Common myeloid progenitor, CD34-positive (primary cell): ENCODE measurements around the gene FRMD8.

Experiments
- CTCF ChIA-PET: fragments of 350-600 bp; sonication (Branson Sonifier 250); formaldehyde crosslinking; loops from one replicate; lab custom pipeline; 2021; ENCODE audit warnings: antibody characterized with exemption; lab: Charles Lee
- POLR2A ChIA-PET: fragments of 350-600 bp; sonication (Branson Sonifier 250); formaldehyde crosslinking; loops from one replicate; lab custom pipeline; 2021; ENCODE audit warnings: antibody characterized with exemption; lab: Charles Lee
- DNase-seq, 3 donors: peaks; one replicate each; pipeline versions ENCODE4 v3.0.0 to v3.0.0-alpha.2; 2013
- H3K27ac ChIP-seq, 2 experiments: 1 replicate in 1 of 2; 2 replicates in 1 of 2; pipeline ENCODE4 v1.7.0; 2013; ENCODE audit warnings: inconsistent platforms in 2 of 2, low read length in 2 of 2, mild to moderate bottlenecking in 2 of 2, low read depth in 1 of 2, moderate library complexity in 1 of 2; ENCODE audit not compliant: severe bottlenecking in 2 of 2, insufficient read depth in 1 of 2, poor library complexity in 1 of 2
- H3K27me3 ChIP-seq, 5 experiments: replicated peaks in 2 of 5; 1 replicate in 3 of 5; 2 replicates in 2 of 5; pipeline versions ENCODE4 v1.6.1 to v1.7.0; 2013; ENCODE audit warnings: low read length in 4 of 5, mild to moderate bottlenecking in 2 of 5, moderate library complexity in 2 of 5, inconsistent platforms in 1 of 5; ENCODE audit not compliant: insufficient read depth in 5 of 5, control insufficient read depth in 4 of 5
- H3K36me3 ChIP-seq, 4 experiments: 1 replicate in 2 of 4; 2 replicates in 2 of 4; pipeline versions ENCODE4 v1.6.1 to v1.7.0; 2013; ENCODE audit warnings: low read length in 3 of 4, control low read depth in 1 of 4, mild to moderate bottlenecking in 1 of 4; ENCODE audit not compliant: control insufficient read depth in 4 of 4, insufficient read depth in 4 of 4
- H3K4me1 ChIP-seq, 4 experiments: 1 replicate in 3 of 4; 2 replicates in 1 of 4; pipeline versions ENCODE4 v1.6.1 to v1.7.1; 2013; ENCODE audit warnings: low read length in 3 of 4, mild to moderate bottlenecking in 3 of 4, control low read depth in 1 of 4, inconsistent platforms in 1 of 4, moderate library complexity in 1 of 4; ENCODE audit not compliant: control insufficient read depth in 4 of 4, insufficient read depth in 4 of 4; ENCODE audit errors: control extremely low read depth in 1 of 4
- H3K4me3 ChIP-seq, 7 experiments: 1 replicate in 4 of 7; 2 replicates in 3 of 7; pipeline versions ENCODE4 v1.5.1 to v1.7.0; 2013; ENCODE audit warnings: mild to moderate bottlenecking in 7 of 7, low read length in 6 of 7, moderate library complexity in 6 of 7, inconsistent platforms in 2 of 7, low read depth in 2 of 7, control low read depth in 1 of 7; ENCODE audit not compliant: insufficient read depth in 4 of 7, control insufficient read depth in 1 of 7; ENCODE audit errors: extremely low read depth in 1 of 7
- H3K9me3 ChIP-seq, 5 experiments: 1 replicate in 4 of 5; 2 replicates in 1 of 5; pipeline versions ENCODE4 v1.6.1 to v1.7.1; 2013; ENCODE audit warnings: low read length in 4 of 5, mild to moderate bottlenecking in 2 of 5, inconsistent platforms in 1 of 5, low read depth in 1 of 5, moderate library complexity in 1 of 5; ENCODE audit not compliant: control insufficient read depth in 4 of 5, insufficient read depth in 2 of 5; ENCODE audit errors: control extremely low read depth in 1 of 5
- WGBS: methylation state at CpG from one replicate; pipeline ENCODE4 v1.1.5; 2013; ENCODE audit not compliant: insufficient coverage; 5-methylcytosine and 5-hydroxymethylcytosine counted together

Gene FRMD8

GRCh38 chr11:65433657-65434056, 47.2 kb downstream of the FRMD8 start:
- WGBS, result no CpG with 5 or more reads among the region's 2 CpGs
- Histone ChIP-seq H3K4me3 (no peak overlapping the region), H3K9me3 (no peaks in the 10 kb centered on the region), H3K36me3 (peaks cover 9 to 50% (median 24%) of the 10 kb centered on the region in 4 experiments), H3K27ac (no peak overlapping the region), H3K27me3 (no peaks in the 10 kb centered on the region), H3K4me1 (peaks cover 21 to 41% (median 33%) of the 10 kb centered on the region in 4 experiments)
- CTCF ChIA-PET, result interaction anchor here (0.9 to 1.7 kb wide), 8 partner anchors 16 to 73 kb away, joined by 3 to 5 read pairs (median 3); no protein-coding TSS in a partner anchor
- no peak for DNase-seq
- POLR2A ChIA-PET, result no interaction called here

DNA sequence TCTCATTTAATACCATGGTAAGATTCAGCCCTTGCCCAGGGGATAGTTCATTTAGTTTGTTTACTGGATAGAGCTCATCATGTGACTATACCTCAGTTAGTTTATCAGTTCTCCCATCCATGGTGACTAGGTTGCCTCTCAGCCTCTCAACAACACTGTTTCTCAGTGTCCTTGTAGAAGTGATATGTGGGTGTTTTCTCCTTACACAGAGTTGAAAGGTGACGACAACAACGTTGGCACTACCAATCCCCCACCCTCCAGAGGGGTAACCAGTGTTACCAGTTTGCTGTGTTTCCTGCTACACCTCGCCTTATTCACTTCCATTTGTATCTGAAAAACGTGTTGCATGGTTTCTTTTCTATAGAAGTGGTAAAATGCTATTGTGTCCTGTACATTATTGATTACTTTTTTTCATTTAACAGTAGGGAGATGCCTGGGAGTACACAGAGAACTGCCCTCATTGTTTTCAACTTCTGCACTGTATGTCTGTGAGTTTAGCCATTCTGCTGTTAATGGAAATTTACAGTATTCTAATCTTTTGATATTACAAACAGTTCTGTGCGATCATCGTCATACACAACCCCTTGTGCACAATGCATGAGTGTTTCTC, 47.7 kb downstream of the FRMD8 start:
- WGBS, result 100% methylated on average over 2 of the region's 6 CpGs
- Histone ChIP-seq H3K4me3 (no peak overlapping the region), H3K9me3 (no peaks in the 10 kb centered on the region), H3K27ac (no peak overlapping the region), H3K36me3 (peaks cover 9 to 54% (median 25%) of the 10 kb centered on the region in 4 experiments), H3K27me3 (no peaks in the 10 kb centered on the region), H3K4me1 (peaks cover 17 to 36% (median 28%) of the 10 kb centered on the region in 4 experiments)
- no peak for DNase-seq
- ChIA-PET POLR2A (interaction anchor here (0.7 kb wide), 1 partner anchor 70 kb away, joined by 3 read pairs; no protein-coding TSS in a partner anchor), CTCF (interaction anchor here (0.9 to 1.7 kb wide), 8 partner anchors 16 to 73 kb away, joined by 3 to 5 read pairs (median 3); no protein-coding TSS in a partner anchor)

DNA sequence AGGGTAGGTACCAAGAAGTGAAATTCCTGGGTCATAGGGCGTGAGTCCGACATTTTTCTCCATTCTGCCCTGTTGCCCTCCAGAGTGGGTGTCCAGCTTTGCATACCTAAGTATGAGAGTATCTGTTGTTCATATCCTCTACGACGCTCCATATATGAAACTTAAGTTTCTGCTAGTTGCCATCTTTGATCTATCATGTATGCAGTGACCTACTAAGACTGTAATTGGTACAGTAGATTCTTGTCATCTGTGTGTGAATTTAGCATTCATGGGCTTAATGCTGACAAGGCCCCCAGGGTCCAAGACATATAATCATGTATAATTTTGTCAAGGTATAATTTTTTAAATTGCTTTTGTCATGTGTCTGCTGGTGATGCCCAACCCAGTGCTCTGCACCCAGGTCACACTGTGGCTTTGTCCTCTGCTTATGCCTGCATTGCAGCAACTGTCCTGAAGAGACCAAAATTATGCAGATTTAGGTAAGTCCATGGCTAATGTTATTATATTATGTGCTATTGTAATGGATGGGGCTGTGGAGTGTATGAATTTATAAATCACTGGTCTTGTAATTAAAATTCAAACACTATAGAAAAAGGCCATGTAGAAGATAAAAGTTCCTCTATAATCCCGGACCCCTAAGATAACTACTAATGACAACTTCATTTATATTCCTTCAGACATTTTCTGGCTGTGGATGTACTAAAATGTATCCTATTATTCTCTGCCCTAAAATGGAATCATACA, 48.4 kb downstream of the FRMD8 start:
- no peak overlapping the region for H3K4me3 ChIP-seq
- ChIA-PET CTCF (interaction anchor here (1.1 to 1.7 kb wide), 4 partner anchors 17 to 46 kb away, joined by 3 to 5 read pairs (median 3); no protein-coding TSS in a partner anchor), POLR2A (interaction anchor here (0.7 kb wide), 1 partner anchor 69 kb away, joined by 3 read pairs; no protein-coding TSS in a partner anchor)
- H3K4me1 ChIP-seq, result peaks cover 11 to 29% (median 24%) of the 10 kb centered on the region in 4 experiments
- H3K9me3 ChIP-seq, result no peaks in the 10 kb centered on the region
- H3K36me3 ChIP-seq, result peaks cover 9 to 54% (median 25%) of the 10 kb centered on the region in 4 experiments
- H3K27ac ChIP-seq, result no peak overlapping the region
- DNase-seq, result no peak
- no peaks in the 10 kb centered on the region for H3K27me3 ChIP-seq
- 100% methylated on average over 2 of the region's 5 CpGs for WGBS

DNA sequence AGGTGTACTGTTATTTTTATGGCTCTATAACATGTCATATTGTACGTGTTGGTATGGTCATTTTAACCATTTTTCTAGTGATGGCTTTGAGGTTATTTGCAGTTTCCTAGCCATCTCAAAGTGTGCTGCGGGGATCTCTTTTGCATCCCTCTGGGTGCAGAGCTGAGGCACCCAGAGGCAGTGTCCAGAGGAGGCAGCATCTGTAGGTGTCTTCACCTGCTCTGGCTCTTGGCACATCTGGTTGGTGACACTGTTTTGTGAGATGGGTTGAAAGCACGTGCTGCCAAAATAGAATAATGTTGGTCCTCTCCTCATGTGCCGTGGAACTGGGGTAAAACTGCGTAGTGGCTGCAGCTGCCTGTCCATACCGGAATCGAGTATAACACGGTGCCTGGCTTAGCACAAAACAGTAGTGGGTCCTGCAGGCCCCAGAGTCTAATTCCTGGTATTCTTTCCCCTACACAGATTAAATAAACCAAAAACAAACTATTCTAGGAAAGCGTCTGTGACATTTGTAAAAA, 49.0 kb downstream of the FRMD8 start:
- CTCF ChIA-PET, result no interaction called here
- POLR2A ChIA-PET, result no interaction called here
- no peaks in the 10 kb centered on the region for H3K27me3 ChIP-seq
- WGBS, result 100% methylated on average over 7 of the region's 9 CpGs
- H3K27ac ChIP-seq, result no peak overlapping the region
- peaks cover 6 to 23% (median 19%) of the 10 kb centered on the region in 4 experiments for H3K4me1 ChIP-seq
- H3K9me3 ChIP-seq, result no peaks in the 10 kb centered on the region
- no peak overlapping the region for H3K4me3 ChIP-seq
- peaks cover 11 to 54% (median 25%) of the 10 kb centered on the region in 4 experiments for H3K36me3 ChIP-seq
- no peak for DNase-seq

- no peaks in the 10 kb centered on the region for H3K9me3 ChIP-seq
- 100% methylated on average over 8 of the region's 8 CpGs for WGBS
- H3K36me3 ChIP-seq, result peaks cover 11 to 54% (median 25%) of the 10 kb centered on the region in 4 experiments
- H3K27ac ChIP-seq, result no peak overlapping the region
- ChIA-PET CTCF (interaction anchor here (1.3 kb wide), 1 partner anchor 18 kb away, joined by 5 read pairs; no protein-coding TSS in a partner anchor), POLR2A (no interaction called here)
- DNase-seq, result no peak
- no peaks in the 10 kb centered on the region for H3K27me3 ChIP-seq
- peaks cover 5 to 20% (median 16%) of the 10 kb centered on the region in 4 experiments for H3K4me1 ChIP-seq
- no peak overlapping the region for H3K4me3 ChIP-seq
Measured at GRCh38 chr11:65435981-65436411, 49.6 kb downstream of the FRMD8 start.

DNA sequence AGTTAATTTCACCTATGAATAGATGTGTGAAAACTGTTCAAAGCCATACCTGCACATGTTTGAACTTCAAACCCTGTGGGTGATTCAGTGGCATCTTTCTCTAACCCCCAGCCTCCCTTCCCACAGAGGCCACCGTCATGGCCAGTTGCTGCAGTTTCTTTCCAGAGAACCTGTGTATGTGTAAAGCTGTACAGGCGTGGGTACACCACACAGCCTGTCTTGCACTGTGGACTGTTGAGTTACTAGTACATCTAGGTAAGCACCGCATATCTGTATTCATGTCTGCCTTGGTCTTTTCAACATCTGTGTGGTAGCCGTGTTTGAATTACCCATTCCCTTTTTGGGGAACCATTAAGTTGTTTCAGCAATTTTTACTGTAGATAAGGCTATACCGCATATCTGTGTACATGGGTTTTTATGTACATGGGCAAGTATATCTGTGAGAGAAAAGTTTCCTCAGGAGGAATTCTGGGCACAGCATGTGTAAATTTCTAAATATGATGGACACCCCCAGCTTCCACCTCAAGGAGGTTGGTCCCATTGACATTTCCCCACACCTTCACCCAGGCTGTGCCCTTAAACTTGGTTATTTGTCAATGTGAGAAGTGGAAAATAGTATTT, 50.1 kb downstream of the FRMD8 start:
- Histone ChIP-seq H3K9me3 (no peaks in the 10 kb centered on the region), H3K4me3 (no peak overlapping the region), H3K27me3 (no peaks in the 10 kb centered on the region), H3K4me1 (peaks cover 3 to 18% (median 13%) of the 10 kb centered on the region in 4 experiments), H3K27ac (no peak overlapping the region), H3K36me3 (peaks cover 11 to 54% (median 25%) of the 10 kb centered on the region in 4 experiments)
- 92% methylated on average over 3 of the region's 5 CpGs for WGBS
- DNase-seq, result no peak
- ChIA-PET POLR2A (interaction anchor here (0.8 to 1.7 kb wide), 2 partner anchors 15 to 67 kb away, joined by 3 to 5 read pairs; partner anchors contain the start of gene NEAT1), CTCF (interaction anchor here (1.0 to 1.3 kb wide), 5 partner anchors 9 to 74 kb away, joined by 3 to 5 read pairs (median 3); no protein-coding TSS in a partner anchor)
